Measurements from ENCODE around the gene NOC3L. TPM values are rescaled to one million over a fixed set of nuclear protein-coding genes. Genes with fewer than 3 reads are reported as not detected.

Gene NOC3L
- polyA plus RNA-seq, 1 of the 3 experiments (the other 2 are of a cell fraction), result 9.0 TPM

DNA sequence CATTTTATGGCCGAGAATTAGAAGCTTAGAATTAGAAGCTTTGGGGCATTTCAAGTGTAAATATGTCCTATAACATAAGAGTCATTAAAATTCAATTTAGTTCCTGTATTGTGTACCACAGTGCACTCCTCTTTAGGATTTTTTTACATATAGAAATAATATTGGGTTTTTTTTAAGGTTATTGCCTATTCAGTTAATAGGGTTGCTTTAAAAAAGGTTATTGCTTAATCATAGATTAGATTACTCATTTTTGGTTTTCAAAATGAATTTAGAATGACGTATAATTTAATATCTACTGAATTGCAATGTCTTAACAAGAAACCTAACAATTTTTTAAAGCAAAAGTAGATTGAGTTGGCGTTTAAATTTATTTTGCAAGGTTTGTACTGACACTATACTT lies 34.1 kb downstream of the NOC3L start (continued):
- no peak for TF ChIP-seq ZBTB33 (IDR thresholded peaks at IDR 0.05; ENCODE audit: borderline replicate concordance, low read depth)

GRCh38 chr10:94327649-94328048 lies 35.1 kb downstream of the NOC3L start:
- no peak overlapping the region for H2AFZ ChIP-seq (ENCODE audit: low read depth)
- no peaks in the 10 kb centered on the region for H3K27me3 ChIP-seq (ENCODE audit: insufficient read depth)
- H3K36me3 ChIP-seq (replicated peaks in 1 of 2; ENCODE audit: control insufficient read depth in 1 of 2, insufficient read depth in 2 of 2, low read length in 1 of 2), result peaks cover 63 to 70% of the 10 kb centered on the region in 2 experiments
- no peaks in the 10 kb centered on the region for H3K4me1 ChIP-seq (ENCODE audit: control insufficient read depth in 1 of 2, insufficient read depth in 2 of 2, low read depth in 1 of 2, low read length in 1 of 2)
- 100% methylated on average over 1 of the region's 1 CpG for WGBS (ENCODE audit: low lambda C conversion rate)
- no peak for DNase-seq
- H3K9me2 ChIP-seq, result no peaks in the 10 kb centered on the region
- H4K20me1 ChIP-seq (ENCODE audit: insufficient read depth), result no peaks in the 10 kb centered on the region
- H3K27ac ChIP-seq (ENCODE audit: low read depth in 2 of 2, low read length in 1 of 2), result no peak overlapping the region
- H3K4me2 ChIP-seq, result no peak overlapping the region
- H3K9ac ChIP-seq, result no peak overlapping the region
- no peak overlapping the region for H3K4me3 ChIP-seq (ENCODE audit: low read depth in 2 of 2, low read length in 1 of 2)
- ChIA-PET CTCF (interaction anchor here (0.6 to 5.1 kb wide), 3 partner anchors 116 to 411 kb away, joined by 3 to 29 read pairs (median 4); no protein-coding TSS in a partner anchor), POLR2A (no interaction called here)
- no peaks in the 10 kb centered on the region for H3F3A ChIP-seq (replicated peaks; ENCODE audit: insufficient read depth)
- H3K79me2 ChIP-seq (ENCODE audit: insufficient read depth), result no peaks in the 10 kb centered on the region
- TF ChIP-seq GATA2 (CRISPR knock-in tag; IDR thresholded peaks at IDR 0.05) (no peak), POLR2AphosphoS5 (IDR thresholded peaks at IDR 0.05; ENCODE audit: low read depth, low read length) (no peak), USF2 (IDR thresholded peaks at IDR 0.05; ENCODE audit: borderline replicate concordance, low read depth, low read length) (no peak), RCOR1 (IDR thresholded peaks at IDR 0.05; ENCODE audit: low read length) (no peak), CHD2 (IDR thresholded peaks at IDR 0.05; ENCODE audit: low read length, partially characterized antibody) (no peak), EZH2phosphoT487 (IDR thresholded peaks at IDR 0.05; ENCODE audit: borderline replicate concordance, low read depth) (no peak), REST (IDR thresholded peaks at IDR 0.05; ENCODE audit: low read depth, low read length) (no peak), ELF1 (IDR thresholded peaks at IDR 0.05) (no peak), USF1 (IDR thresholded peaks at IDR 0.05; ENCODE audit: borderline replicate concordance, low read depth) (no peak), FOXM1 (IDR thresholded peaks at IDR 0.05; ENCODE audit: low read depth) (no peak), TEAD4 (IDR thresholded peaks at IDR 0.05; ENCODE audit: borderline replicate concordance, insufficient read depth) (no peak), MEF2A (IDR thresholded peaks at IDR 0.05; ENCODE audit: borderline replicate concordance, low read depth) (no peak), ZBTB33 (IDR thresholded peaks at IDR 0.05; ENCODE audit: borderline replicate concordance, low read depth) (no peak)
- H3K9me3 ChIP-seq, result no peaks in the 10 kb centered on the region

Data from SK-N-SH (cell line).